Common myeloid progenitor, CD34-positive (primary cell): ENCODE data around the gene TNRC6B.

Experiments
- CTCF ChIA-PET: fragments of 350-600 bp; sonication (Branson Sonifier 250); formaldehyde crosslinking; loops from one replicate; lab custom pipeline; 2021; ENCODE audit warnings: antibody characterized with exemption; lab: Charles Lee
- POLR2A ChIA-PET: fragments of 350-600 bp; sonication (Branson Sonifier 250); formaldehyde crosslinking; loops from one replicate; lab custom pipeline; 2021; ENCODE audit warnings: antibody characterized with exemption; lab: Charles Lee
- DNase-seq, 3 donors: peaks; one replicate each; pipeline versions ENCODE4 v3.0.0 to v3.0.0-alpha.2; 2013
- H3K27ac ChIP-seq, 2 experiments: 1 replicate in 1 of 2; 2 replicates in 1 of 2; pipeline ENCODE4 v1.7.0; 2013; ENCODE audit warnings: inconsistent platforms in 2 of 2, low read length in 2 of 2, mild to moderate bottlenecking in 2 of 2, low read depth in 1 of 2, moderate library complexity in 1 of 2; ENCODE audit not compliant: severe bottlenecking in 2 of 2, insufficient read depth in 1 of 2, poor library complexity in 1 of 2
- H3K27me3 ChIP-seq, 5 experiments: replicated peaks in 2 of 5; 1 replicate in 3 of 5; 2 replicates in 2 of 5; pipeline versions ENCODE4 v1.6.1 to v1.7.0; 2013; ENCODE audit warnings: low read length in 4 of 5, mild to moderate bottlenecking in 2 of 5, moderate library complexity in 2 of 5, inconsistent platforms in 1 of 5; ENCODE audit not compliant: insufficient read depth in 5 of 5, control insufficient read depth in 4 of 5
- H3K36me3 ChIP-seq, 4 experiments: 1 replicate in 2 of 4; 2 replicates in 2 of 4; pipeline versions ENCODE4 v1.6.1 to v1.7.0; 2013; ENCODE audit warnings: low read length in 3 of 4, control low read depth in 1 of 4, mild to moderate bottlenecking in 1 of 4; ENCODE audit not compliant: control insufficient read depth in 4 of 4, insufficient read depth in 4 of 4
- H3K4me1 ChIP-seq, 4 experiments: 1 replicate in 3 of 4; 2 replicates in 1 of 4; pipeline versions ENCODE4 v1.6.1 to v1.7.1; 2013; ENCODE audit warnings: low read length in 3 of 4, mild to moderate bottlenecking in 3 of 4, control low read depth in 1 of 4, inconsistent platforms in 1 of 4, moderate library complexity in 1 of 4; ENCODE audit not compliant: control insufficient read depth in 4 of 4, insufficient read depth in 4 of 4; ENCODE audit errors: control extremely low read depth in 1 of 4
- H3K4me3 ChIP-seq, 7 experiments: 1 replicate in 4 of 7; 2 replicates in 3 of 7; pipeline versions ENCODE4 v1.5.1 to v1.7.0; 2013; ENCODE audit warnings: mild to moderate bottlenecking in 7 of 7, low read length in 6 of 7, moderate library complexity in 6 of 7, inconsistent platforms in 2 of 7, low read depth in 2 of 7, control low read depth in 1 of 7; ENCODE audit not compliant: insufficient read depth in 4 of 7, control insufficient read depth in 1 of 7; ENCODE audit errors: extremely low read depth in 1 of 7
- H3K9me3 ChIP-seq, 5 experiments: 1 replicate in 4 of 5; 2 replicates in 1 of 5; pipeline versions ENCODE4 v1.6.1 to v1.7.1; 2013; ENCODE audit warnings: low read length in 4 of 5, mild to moderate bottlenecking in 2 of 5, inconsistent platforms in 1 of 5, low read depth in 1 of 5, moderate library complexity in 1 of 5; ENCODE audit not compliant: control insufficient read depth in 4 of 5, insufficient read depth in 2 of 5; ENCODE audit errors: control extremely low read depth in 1 of 5
- WGBS: methylation state at CpG from one replicate; pipeline ENCODE4 v1.1.5; 2013; ENCODE audit not compliant: insufficient coverage; 5-methylcytosine and 5-hydroxymethylcytosine counted together

The TNRC6B gene

GRCh38 chr22:40285513-40285912, 107.8 kb downstream of the TNRC6B start:
- Histone ChIP-seq H3K4me3 (no peak overlapping the region), H3K9me3 (no peaks in the 10 kb centered on the region), H3K27ac (no peak overlapping the region), H3K27me3 (no peaks in the 10 kb centered on the region), H3K4me1 (no peaks in the 10 kb centered on the region), H3K36me3 (peaks cover 26 to 70% (median 49%) of the 10 kb centered on the region in 4 experiments)
- ChIA-PET CTCF (no interaction called here), POLR2A (no interaction called here)
- WGBS: 100% methylated on average over 2 of the region's 7 CpGs
- no peak for DNase-seq

- POLR2A ChIA-PET: interaction anchor here (0.6 kb wide), 1 partner anchor 13 kb away, joined by 3 read pairs; no protein-coding TSS in a partner anchor
- peaks cover 24 to 72% (median 47%) of the 10 kb centered on the region in 4 experiments for H3K36me3 ChIP-seq
- no peak for DNase-seq
- no peaks in the 10 kb centered on the region for H3K27me3 ChIP-seq
- CTCF ChIA-PET: no interaction called here
- H3K4me3 ChIP-seq: no peak overlapping the region
- WGBS: 83% methylated on average over 16 of the region's 16 CpGs
- H3K27ac ChIP-seq: no peak overlapping the region
- no peaks in the 10 kb centered on the region for H3K4me1 ChIP-seq
- no peaks in the 10 kb centered on the region for H3K9me3 ChIP-seq
These were observed 112.3 kb downstream of the TNRC6B start for GRCh38 chr22:40289991-40290459.

GRCh38 chr22:40290516-40290915, 112.8 kb downstream of the TNRC6B start:
- Histone ChIP-seq H3K36me3 (peaks cover 24 to 69% (median 45%) of the 10 kb centered on the region in 4 experiments), H3K27me3 (no peaks in the 10 kb centered on the region), H3K4me3 (no peak overlapping the region), H3K9me3 (no peaks in the 10 kb centered on the region), H3K4me1 (no peaks in the 10 kb centered on the region), H3K27ac (no peak overlapping the region)
- WGBS: 97% methylated on average over 7 of the region's 7 CpGs
- ChIA-PET POLR2A (interaction anchor here (0.6 kb wide), 1 partner anchor 118 kb away, joined by 5 read pairs; no protein-coding TSS in a partner anchor), CTCF (interaction anchor here (0.6 kb wide), 1 partner anchor 28 kb away, joined by 3 read pairs; no protein-coding TSS in a partner anchor)
- no peak for DNase-seq

- Histone ChIP-seq H3K4me3 (no peak overlapping the region), H3K9me3 (no peaks in the 10 kb centered on the region), H3K36me3 (peaks cover 16 to 54% (median 37%) of the 10 kb centered on the region in 4 experiments), H3K4me1 (no peaks in the 10 kb centered on the region), H3K27ac (no peak overlapping the region), H3K27me3 (no peaks in the 10 kb centered on the region)
- CTCF ChIA-PET: interaction anchor here (0.5 kb wide), 1 partner anchor 207 kb away, joined by 3 read pairs; no protein-coding TSS in a partner anchor
- 100% methylated on average over 1 of the region's 3 CpGs for WGBS
- POLR2A ChIA-PET: no interaction called here
- no peak for DNase-seq
These were observed 117.0 kb downstream of the TNRC6B start for GRCh38 chr22:40294696-40295095.

GRCh38 chr22:40300316-40300715, 122.6 kb downstream of the TNRC6B start:
- Histone ChIP-seq H3K9me3 (no peaks in the 10 kb centered on the region), H3K27me3 (no peaks in the 10 kb centered on the region), H3K27ac (no peak overlapping the region), H3K4me1 (no peaks in the 10 kb centered on the region), H3K4me3 (no peak overlapping the region), H3K36me3 (peaks cover 20 to 59% (median 42%) of the 10 kb centered on the region in 4 experiments)
- ChIA-PET CTCF (interaction anchor here (1.1 kb wide), 1 partner anchor 49 kb away, joined by 3 read pairs; no protein-coding TSS in a partner anchor), POLR2A (no interaction called here)
- DNase-seq: no peak

GRCh38 chr22:40300884-40301672, 123.4 kb downstream of the TNRC6B start:
- CTCF ChIA-PET: interaction anchor here (1.1 kb wide), 1 partner anchor 48 kb away, joined by 3 read pairs; no protein-coding TSS in a partner anchor
- Histone ChIP-seq H3K4me3 (no peak overlapping the region), H3K36me3 (peaks cover 19 to 61% (median 40%) of the 10 kb centered on the region in 4 experiments), H3K27me3 (no peaks in the 10 kb centered on the region), H3K9me3 (no peaks in the 10 kb centered on the region), H3K4me1 (no peaks in the 10 kb centered on the region), H3K27ac (no peak overlapping the region)
- DNase-seq: no peak
- 99% methylated on average over 9 of the region's 11 CpGs for WGBS
- POLR2A ChIA-PET: no interaction called here

- no peaks in the 10 kb centered on the region for H3K4me1 ChIP-seq
- WGBS: 96% methylated on average over 9 of the region's 11 CpGs
- no peak overlapping the region for H3K4me3 ChIP-seq
- DNase-seq: no peak
- CTCF ChIA-PET: interaction anchor here (0.7 kb wide), 1 partner anchor 46 kb away, joined by 3 read pairs; no protein-coding TSS in a partner anchor
- H3K27me3 ChIP-seq: no peaks in the 10 kb centered on the region
- H3K36me3 ChIP-seq: peaks cover 19 to 64% (median 40%) of the 10 kb centered on the region in 4 experiments
- POLR2A ChIA-PET: interaction anchor here (0.6 kb wide), 1 partner anchor 28 kb away, joined by 3 read pairs; no protein-coding TSS in a partner anchor
- H3K27ac ChIP-seq: no peak overlapping the region
- H3K9me3 ChIP-seq: no peaks in the 10 kb centered on the region
These were observed 124.4 kb downstream of the TNRC6B start for GRCh38 chr22:40302149-40302548.
